Measurements from ENCODE around the gene CFAP77.

CFAP77 gene

GRCh38 chr9:132481053-132481849, 71.2 kb downstream of the CFAP77 start:
- no peak for TF ChIP-seq CTCF (IDR thresholded peaks at IDR 0.05; ENCODE audit: low read length, missing control alignments)
- DNase-seq (ENCODE audit: low read depth): no peak

GRCh38 chr9:132482196-132482813, 72.3 kb downstream of the CFAP77 start:
- H3K4me3 ChIP-seq (replicated peaks; ENCODE audit: low read depth, low read length): no peak overlapping the region
- no peak for DNase-seq (ENCODE audit: low read depth)
- no peak for TF ChIP-seq CTCF (IDR thresholded peaks at IDR 0.05; ENCODE audit: low read length, missing control alignments)

More at GRCh38 chr9:132481053-132481849, 71.2 kb downstream of the CFAP77 start:
- H3K4me3 ChIP-seq (replicated peaks; ENCODE audit: low read depth, low read length): no peak overlapping the region

GRCh38 chr9:132485393-132485792, 75.4 kb downstream of the CFAP77 start:
- TF ChIP-seq CTCF (IDR thresholded peaks at IDR 0.05; ENCODE audit: low read length, missing control alignments): no peak
- no peak overlapping the region for H3K4me3 ChIP-seq (replicated peaks; ENCODE audit: low read depth, low read length)
- DNase-seq (ENCODE audit: low read depth): no peak

- no peak overlapping the region for H3K4me3 ChIP-seq (replicated peaks; ENCODE audit: low read depth, low read length)
- TF ChIP-seq CTCF (IDR thresholded peaks at IDR 0.05; ENCODE audit: low read length, missing control alignments): no peak
- no peak for DNase-seq (ENCODE audit: low read depth)
Observed at GRCh38 chr9:132486706-132487350, 76.8 kb downstream of the CFAP77 start.

GRCh38 chr9:132487351-132487791, 77.4 kb downstream of the CFAP77 start:
- no peak overlapping the region for H3K4me3 ChIP-seq (replicated peaks; ENCODE audit: low read depth, low read length)
- no peak for TF ChIP-seq CTCF (IDR thresholded peaks at IDR 0.05; ENCODE audit: low read length, missing control alignments)
- DNase-seq (ENCODE audit: low read depth): no peak

GRCh38 chr9:132487980-132488535, 78.0 kb downstream of the CFAP77 start:
- H3K4me3 ChIP-seq (replicated peaks; ENCODE audit: low read depth, low read length): no peak overlapping the region
- TF ChIP-seq CTCF (IDR thresholded peaks at IDR 0.05; ENCODE audit: low read length, missing control alignments): no peak
- no peak for DNase-seq (ENCODE audit: low read depth)
